ENCODE results near the gene VWA3A. TPM values are rescaled to one million over a fixed set of nuclear protein-coding genes. Genes with fewer than 3 reads are reported as not detected.

Gene VWA3A
- total and polyA plus RNA-seq, 2 experiments from 2014 or later, result 0.16 to 0.24 TPM

GRCh38 chr16:22093331-22093730, 990 bp downstream of the VWA3A start:
- Histone ChIP-seq H3K27ac (no peak overlapping the region), H3K4me3 (no peak overlapping the region), H3K27me3 (no peaks in the 10 kb centered on the region), H3K9me3 (ENCODE audit: low read depth) (no peaks in the 10 kb centered on the region), H3K4me1 (ENCODE audit: low read depth) (peaks cover 5% of the 10 kb centered on the region), H3K36me3 (no peaks in the 10 kb centered on the region)
- TF ChIP-seq CTCF (IDR thresholded peaks at IDR 0.05; ENCODE audit: low read depth, low read length), result no peak
- DNase-seq (ENCODE audit: low read depth in 1 of 2, low spot score in 1 of 2), result no peak

GRCh38 chr16:22093996-22094395, 1.7 kb downstream of the VWA3A start:
- no peak for TF ChIP-seq CTCF (IDR thresholded peaks at IDR 0.05; ENCODE audit: low read depth, low read length)
- Histone ChIP-seq H3K4me1 (ENCODE audit: low read depth) (peaks cover 5% of the 10 kb centered on the region), H3K36me3 (no peaks in the 10 kb centered on the region), H3K27me3 (no peaks in the 10 kb centered on the region), H3K9me3 (ENCODE audit: low read depth) (no peaks in the 10 kb centered on the region), H3K27ac (no peak overlapping the region), H3K4me3 (no peak overlapping the region)
- DNase-seq (ENCODE audit: low read depth in 1 of 2, low spot score in 1 of 2), result peak in 1 of 2 donors; percentile 17

GRCh38 chr16:22098405-22099255, 6.3 kb downstream of the VWA3A start:
- H3K4me1 ChIP-seq (ENCODE audit: low read depth), result no peaks in the 10 kb centered on the region
- TF ChIP-seq CTCF (IDR thresholded peaks at IDR 0.05; ENCODE audit: low read depth, low read length), result peak; percentile 62
- H3K36me3 ChIP-seq, result no peaks in the 10 kb centered on the region
- no peaks in the 10 kb centered on the region for H3K27me3 ChIP-seq
- no peaks in the 10 kb centered on the region for H3K9me3 ChIP-seq (ENCODE audit: low read depth)
- no peak overlapping the region for H3K4me3 ChIP-seq
- DNase-seq (ENCODE audit: low read depth in 1 of 2, low spot score in 1 of 2), result peak; percentile 49 to 58
- no peak overlapping the region for H3K27ac ChIP-seq

GRCh38 chr16:22099256-22099975, 7.1 kb downstream of the VWA3A start:
- H3K27ac ChIP-seq, result no peak overlapping the region
- no peaks in the 10 kb centered on the region for H3K9me3 ChIP-seq (ENCODE audit: low read depth)
- H3K36me3 ChIP-seq, result no peaks in the 10 kb centered on the region
- H3K4me1 ChIP-seq (ENCODE audit: low read depth), result no peaks in the 10 kb centered on the region
- DNase-seq (ENCODE audit: low read depth in 1 of 2, low spot score in 1 of 2), result no peak
- no peaks in the 10 kb centered on the region for H3K27me3 ChIP-seq
- H3K4me3 ChIP-seq, result no peak overlapping the region
- TF ChIP-seq CTCF (IDR thresholded peaks at IDR 0.05; ENCODE audit: low read depth, low read length), result no peak

GRCh38 chr16:22103441-22103840, 11.1 kb downstream of the VWA3A start:
- Histone ChIP-seq H3K4me1 (ENCODE audit: low read depth) (no peaks in the 10 kb centered on the region), H3K27ac (no peak overlapping the region), H3K4me3 (no peak overlapping the region), H3K27me3 (no peaks in the 10 kb centered on the region), H3K9me3 (ENCODE audit: low read depth) (no peaks in the 10 kb centered on the region), H3K36me3 (no peaks in the 10 kb centered on the region)
- DNase-seq (ENCODE audit: low read depth in 1 of 2, low spot score in 1 of 2), result no peak
- TF ChIP-seq CTCF (IDR thresholded peaks at IDR 0.05; ENCODE audit: low read depth, low read length), result no peak
